DOHH2 (cell line): ENCODE data around the gene DHX29.

Experiments used
- H3F3A ChIP-seq: fragments of 200-600 bp; sonication (generic), shearing (Covaris generic); 2 replicates; pipeline ENCODE4 v1.6.0; 2016; ENCODE audit warnings: antibody characterized with exemption, mild to moderate bottlenecking; ENCODE audit not compliant: control insufficient read depth, insufficient read depth
- H3K27ac ChIP-seq: fragments of 200-600 bp; sonication (generic); 2 replicates; pipeline ENCODE4 v1.5.1; 2014; ENCODE audit warnings: low read depth, mild to moderate bottlenecking, low read length, moderate library complexity
- H3K27me3 ChIP-seq: fragments of 200-600 bp; sonication (generic); 2 replicates; pipeline ENCODE4 v1.6.1; 2014; ENCODE audit warnings: mild to moderate bottlenecking, low read length, mixed read lengths; ENCODE audit not compliant: control insufficient read depth
- H3K36me3 ChIP-seq: fragments of 200-600 bp; sonication (generic); 2 replicates; pipeline ENCODE4 v1.6.1; 2014; ENCODE audit warnings: mild to moderate bottlenecking, low read length, moderate library complexity, mixed read lengths; ENCODE audit not compliant: control insufficient read depth
- H3K4me1 ChIP-seq: fragments of 200-600 bp; sonication (generic); 2 replicates; pipeline ENCODE4 v1.6.1; 2014; ENCODE audit warnings: mild to moderate bottlenecking, low read length, mixed read lengths; ENCODE audit not compliant: control insufficient read depth
- H3K4me2 ChIP-seq: fragments of 200-600 bp; sonication (generic); 2 replicates; pipeline ENCODE4 v1.6.0; 2014; ENCODE audit warnings: mild to moderate bottlenecking, low read length, moderate library complexity
- H3K4me3 ChIP-seq: fragments of 200-600 bp; sonication (generic); 2 replicates; pipeline ENCODE4 v1.5.1; 2014; ENCODE audit warnings: mild to moderate bottlenecking, low read length, mixed read lengths
- H3K79me2 ChIP-seq: fragments of 200-600 bp; sonication (generic); 2 replicates; pipeline ENCODE4 v1.6.1; 2014; ENCODE audit warnings: mild to moderate bottlenecking, low read length, mixed read lengths; ENCODE audit not compliant: control insufficient read depth
- H3K9me2 ChIP-seq: fragments of 200-600 bp; sonication (generic); replicated peaks from 2 replicates; pipeline ENCODE4 v1.6.1; 2014; ENCODE audit warnings: mild to moderate bottlenecking, low read length, mixed read lengths; ENCODE audit not compliant: control insufficient read depth
- H3K9me3 ChIP-seq: fragments of 200-600 bp; sonication (generic); 2 replicates; pipeline ENCODE4 v1.6.1; 2014; ENCODE audit warnings: antibody characterized with exemption, low read length, mixed read lengths; ENCODE audit not compliant: control insufficient read depth, insufficient read depth
- H4K20me1 ChIP-seq: fragments of 200-600 bp; sonication (generic); 2 replicates; pipeline ENCODE4 v1.6.0; 2014; ENCODE audit warnings: low read depth, mild to moderate bottlenecking, antibody characterized with exemption, low read length, moderate library complexity; ENCODE audit not compliant: control insufficient read depth, insufficient read depth
- EZH2phosphoT487 ChIP-seq: fragments of 200-600 bp; sonication (generic); IDR thresholded peaks from 2 replicates; pipeline ENCODE4 v1.6.1; 2017; ENCODE audit warnings: borderline replicate concordance, mild to moderate bottlenecking, antibody characterized with exemption, low read length, moderate library complexity, mixed read lengths
- TF ChIP-seq, protein P1 (sequence below): fragments of 200-600 bp; sonication (generic); IDR thresholded peaks from one replicate; pipeline ENCODE4 v1.5.1; 2014; ENCODE audit warnings: antibody characterized with exemption, mild to moderate bottlenecking, low read depth, low read length; ENCODE audit not compliant: poor library complexity, severe bottlenecking

Gene DHX29

DNA sequence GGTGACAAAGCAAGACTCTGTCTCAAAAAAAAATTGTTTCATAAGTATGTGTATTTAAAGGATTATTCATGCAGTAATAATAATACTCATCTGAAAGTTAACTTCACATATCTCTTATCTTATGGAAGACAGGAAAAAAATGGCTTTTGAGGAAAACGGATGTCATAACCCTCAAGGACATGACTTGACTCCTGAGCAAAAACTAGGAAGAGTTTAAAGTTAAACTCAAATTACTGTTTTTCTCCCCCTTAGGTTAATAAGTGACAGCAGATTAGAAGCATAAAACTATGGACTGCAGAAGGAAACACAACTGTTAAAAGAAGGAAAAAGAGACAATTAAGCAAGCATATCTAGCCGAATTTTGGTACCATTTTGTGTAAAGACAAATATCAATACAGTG, 16.5 kb downstream of the DHX29 start:
- Histone ChIP-seq H3K4me2 (no peak overlapping the region), H3K79me2 (no peaks in the 10 kb centered on the region), H3F3A (no peaks in the 10 kb centered on the region), H3K27ac (no peak overlapping the region), H3K4me1 (no peaks in the 10 kb centered on the region), H4K20me1 (no peaks in the 10 kb centered on the region), H3K27me3 (no peaks in the 10 kb centered on the region), H3K9me3 (no peaks in the 10 kb centered on the region), H3K4me3 (no peak overlapping the region), H3K36me3 (peaks cover 77% of the 10 kb centered on the region), H3K9me2 (no peaks in the 10 kb centered on the region)
- TF ChIP-seq, protein P1, sequence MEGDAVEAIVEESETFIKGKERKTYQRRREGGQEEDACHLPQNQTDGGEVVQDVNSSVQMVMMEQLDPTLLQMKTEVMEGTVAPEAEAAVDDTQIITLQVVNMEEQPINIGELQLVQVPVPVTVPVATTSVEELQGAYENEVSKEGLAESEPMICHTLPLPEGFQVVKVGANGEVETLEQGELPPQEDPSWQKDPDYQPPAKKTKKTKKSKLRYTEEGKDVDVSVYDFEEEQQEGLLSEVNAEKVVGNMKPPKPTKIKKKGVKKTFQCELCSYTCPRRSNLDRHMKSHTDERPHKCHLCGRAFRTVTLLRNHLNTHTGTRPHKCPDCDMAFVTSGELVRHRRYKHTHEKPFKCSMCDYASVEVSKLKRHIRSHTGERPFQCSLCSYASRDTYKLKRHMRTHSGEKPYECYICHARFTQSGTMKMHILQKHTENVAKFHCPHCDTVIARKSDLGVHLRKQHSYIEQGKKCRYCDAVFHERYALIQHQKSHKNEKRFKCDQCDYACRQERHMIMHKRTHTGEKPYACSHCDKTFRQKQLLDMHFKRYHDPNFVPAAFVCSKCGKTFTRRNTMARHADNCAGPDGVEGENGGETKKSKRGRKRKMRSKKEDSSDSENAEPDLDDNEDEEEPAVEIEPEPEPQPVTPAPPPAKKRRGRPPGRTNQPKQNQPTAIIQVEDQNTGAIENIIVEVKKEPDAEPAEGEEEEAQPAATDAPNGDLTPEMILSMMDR: no peak
- TF ChIP-seq EZH2phosphoT487: no peak

DNA sequence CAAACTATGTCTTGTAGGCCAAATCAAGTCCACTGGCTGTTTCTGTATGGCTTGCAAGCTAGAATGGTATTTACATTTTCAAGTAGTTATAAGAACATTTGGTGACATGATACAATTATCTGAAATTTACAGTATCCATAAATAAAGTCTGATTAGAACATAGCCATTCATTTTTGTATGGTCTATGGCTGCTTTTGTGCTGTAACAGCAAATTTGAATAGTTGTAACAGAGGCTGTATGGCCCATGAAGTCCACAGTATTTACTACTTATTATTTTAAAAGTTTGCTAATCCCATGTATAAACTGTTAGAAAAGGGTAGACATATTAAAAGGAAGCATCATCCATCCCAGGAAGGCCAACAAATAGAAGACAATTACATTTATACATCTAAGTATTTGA, 17.7 kb downstream of the DHX29 start:
- Histone ChIP-seq H3K4me1 (no peaks in the 10 kb centered on the region), H3K27me3 (no peaks in the 10 kb centered on the region), H3F3A (no peaks in the 10 kb centered on the region), H3K36me3 (peaks cover 77% of the 10 kb centered on the region), H3K4me3 (no peak overlapping the region), H4K20me1 (no peaks in the 10 kb centered on the region), H3K9me3 (no peaks in the 10 kb centered on the region), H3K79me2 (no peaks in the 10 kb centered on the region), H3K27ac (no peak overlapping the region), H3K9me2 (no peaks in the 10 kb centered on the region), H3K4me2 (no peak overlapping the region)
- TF ChIP-seq, protein P1: no peak
- no peak for TF ChIP-seq EZH2phosphoT487

DNA sequence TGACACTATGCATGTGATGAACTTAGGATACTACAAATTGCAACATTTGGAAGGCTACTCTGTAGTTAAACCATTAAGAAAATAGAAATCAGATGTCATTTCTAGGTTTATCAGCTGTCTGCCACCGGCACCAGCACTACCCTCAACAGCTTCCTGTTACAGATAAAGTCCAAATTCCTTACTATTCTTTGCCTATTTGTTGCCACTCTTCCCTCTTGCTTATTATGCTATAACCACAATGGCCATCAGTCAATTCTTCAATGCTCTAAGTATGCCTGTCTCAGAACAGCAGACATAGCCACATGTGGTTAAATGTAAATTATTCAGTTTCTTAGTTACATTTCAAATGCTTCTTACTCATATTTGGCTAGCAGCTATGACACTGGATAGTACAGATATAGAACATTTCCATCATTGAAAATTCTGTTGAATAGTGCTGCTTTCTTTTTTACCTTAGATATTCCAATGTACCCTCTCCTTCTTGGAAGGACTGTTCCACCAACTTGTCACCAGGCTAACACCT, 21.0 kb downstream of the DHX29 start:
- Histone ChIP-seq H3F3A (no peaks in the 10 kb centered on the region), H3K4me2 (no peak overlapping the region), H3K27ac (no peak overlapping the region), H3K79me2 (no peaks in the 10 kb centered on the region), H4K20me1 (no peaks in the 10 kb centered on the region), H3K4me3 (no peak overlapping the region), H3K36me3 (peaks cover 66% of the 10 kb centered on the region), H3K27me3 (no peaks in the 10 kb centered on the region), H3K9me3 (no peaks in the 10 kb centered on the region), H3K4me1 (no peaks in the 10 kb centered on the region), H3K9me2 (no peaks in the 10 kb centered on the region)
- TF ChIP-seq EZH2phosphoT487: no peak
- TF ChIP-seq, protein P1: no peak

DNA sequence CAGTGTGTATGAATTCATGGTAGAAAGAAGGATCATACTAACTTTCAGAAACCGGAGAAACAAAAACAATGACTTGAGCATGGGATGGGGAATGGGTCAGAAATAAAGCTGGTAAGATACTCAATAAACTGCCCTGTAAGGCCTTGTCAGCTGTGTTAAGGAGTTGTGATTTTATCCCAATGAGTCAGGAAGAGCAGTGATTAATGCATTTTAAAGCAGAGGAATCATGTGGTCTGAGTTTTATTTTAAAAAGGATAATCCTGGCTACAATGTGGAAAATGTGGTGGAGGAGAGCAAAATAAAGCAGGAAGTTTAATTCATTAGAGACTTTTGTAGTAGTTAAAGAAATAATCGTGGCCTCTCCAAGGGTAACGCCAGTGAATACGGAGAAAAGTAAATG, 28.7 kb downstream of the DHX29 start:
- H3K9me3 ChIP-seq: no peaks in the 10 kb centered on the region
- no peaks in the 10 kb centered on the region for H3K9me2 ChIP-seq
- H3K4me2 ChIP-seq: no peak overlapping the region
- peaks cover 2% of the 10 kb centered on the region; the same call in 1 of the 2 replicates for H3F3A ChIP-seq
- no peaks in the 10 kb centered on the region for H3K79me2 ChIP-seq
- no peak overlapping the region for H3K4me3 ChIP-seq
- no peaks in the 10 kb centered on the region for H4K20me1 ChIP-seq
- no peak for TF ChIP-seq EZH2phosphoT487
- TF ChIP-seq, protein P1: no peak
- no peaks in the 10 kb centered on the region for H3K27me3 ChIP-seq
- peaks cover 72% of the 10 kb centered on the region for H3K36me3 ChIP-seq
- H3K27ac ChIP-seq: no peak overlapping the region
- H3K4me1 ChIP-seq: no peaks in the 10 kb centered on the region
